ENCODE data around the gene CACNA1I.

GRCh38 chr22:39732625-39733024, 162.1 kb downstream of the CACNA1I start:
- TF ChIP-seq CTCF (IDR thresholded peaks at IDR 0.05), result no peak
- TF ChIP-seq POLR2A (IDR thresholded peaks at IDR 0.05), result no peak
